ENCODE measurements around the gene SPRED2.

The SPRED2 gene

DNA sequence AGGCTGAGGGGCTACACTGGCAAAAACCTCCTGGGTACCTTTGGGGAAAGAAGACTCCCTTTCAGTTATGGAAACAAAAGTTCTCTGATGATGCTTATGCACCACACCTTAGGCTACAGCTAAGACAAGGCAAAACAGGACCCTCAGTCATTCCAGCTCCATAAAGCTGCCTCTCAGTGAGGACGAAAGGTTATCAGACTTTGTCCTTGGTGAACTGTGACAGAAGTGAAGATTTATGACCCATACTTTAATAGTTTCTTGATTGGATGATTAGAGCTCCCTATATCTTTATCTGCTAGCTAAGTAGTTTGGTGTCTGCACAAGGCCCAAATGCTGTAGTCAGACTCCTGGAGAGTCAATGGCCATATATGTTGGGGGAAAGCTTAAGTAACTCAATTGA is 40.6 kb upstream of the SPRED2 start:
- TF ChIP-seq ZFX (IDR thresholded peaks at IDR 0.05; ENCODE audit: borderline replicate concordance), result no peak
- TF ChIP-seq, protein P1, sequence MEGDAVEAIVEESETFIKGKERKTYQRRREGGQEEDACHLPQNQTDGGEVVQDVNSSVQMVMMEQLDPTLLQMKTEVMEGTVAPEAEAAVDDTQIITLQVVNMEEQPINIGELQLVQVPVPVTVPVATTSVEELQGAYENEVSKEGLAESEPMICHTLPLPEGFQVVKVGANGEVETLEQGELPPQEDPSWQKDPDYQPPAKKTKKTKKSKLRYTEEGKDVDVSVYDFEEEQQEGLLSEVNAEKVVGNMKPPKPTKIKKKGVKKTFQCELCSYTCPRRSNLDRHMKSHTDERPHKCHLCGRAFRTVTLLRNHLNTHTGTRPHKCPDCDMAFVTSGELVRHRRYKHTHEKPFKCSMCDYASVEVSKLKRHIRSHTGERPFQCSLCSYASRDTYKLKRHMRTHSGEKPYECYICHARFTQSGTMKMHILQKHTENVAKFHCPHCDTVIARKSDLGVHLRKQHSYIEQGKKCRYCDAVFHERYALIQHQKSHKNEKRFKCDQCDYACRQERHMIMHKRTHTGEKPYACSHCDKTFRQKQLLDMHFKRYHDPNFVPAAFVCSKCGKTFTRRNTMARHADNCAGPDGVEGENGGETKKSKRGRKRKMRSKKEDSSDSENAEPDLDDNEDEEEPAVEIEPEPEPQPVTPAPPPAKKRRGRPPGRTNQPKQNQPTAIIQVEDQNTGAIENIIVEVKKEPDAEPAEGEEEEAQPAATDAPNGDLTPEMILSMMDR (IDR thresholded peaks at IDR 0.05), result no peak
- no peak overlapping the region for H3K27ac ChIP-seq

DNA sequence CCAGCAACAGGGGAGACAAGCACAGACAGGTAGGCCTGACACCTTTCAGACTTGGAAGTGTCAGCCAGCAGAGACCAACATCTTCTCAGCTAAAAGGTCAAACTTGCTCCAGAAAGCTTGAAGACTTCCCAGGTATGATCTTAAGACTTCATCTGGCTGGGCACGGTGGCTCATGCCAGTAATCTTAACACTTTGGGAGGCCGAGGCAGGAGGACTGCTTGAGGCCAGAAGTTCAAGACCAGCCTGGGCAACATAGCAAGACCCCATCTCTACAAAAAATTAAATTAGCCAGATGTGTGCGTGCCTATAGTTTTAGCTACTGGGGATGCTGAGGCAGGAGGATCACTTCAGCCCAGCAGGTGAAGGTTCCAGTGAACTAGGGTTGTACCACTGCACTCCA is 39.0 kb upstream of the SPRED2 start:
- TF ChIP-seq ZFX (IDR thresholded peaks at IDR 0.05; ENCODE audit: borderline replicate concordance), result no peak
- H3K27ac ChIP-seq, result no peak overlapping the region

DNA sequence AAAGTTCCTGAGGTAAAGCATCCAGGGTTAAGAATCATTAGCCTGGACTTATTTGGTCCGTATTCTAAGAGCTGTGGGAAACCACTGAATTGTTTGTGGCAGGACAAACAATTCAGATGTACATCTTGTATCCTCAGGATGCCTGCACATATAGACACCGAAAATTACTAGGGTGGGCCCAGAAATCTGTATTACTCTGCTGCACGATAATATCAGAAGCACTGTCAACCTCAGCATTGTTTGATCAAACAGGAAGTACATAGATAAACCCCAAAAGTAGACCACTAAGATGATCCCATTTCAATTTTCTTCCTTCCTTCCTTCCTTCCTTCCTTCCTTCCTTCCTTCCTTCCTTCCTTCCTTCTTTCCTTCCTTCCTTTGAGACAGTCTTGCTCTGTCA is 34.2 kb upstream of the SPRED2 start:
- no peak overlapping the region for H3K27ac ChIP-seq
- TF ChIP-seq ZFX (IDR thresholded peaks at IDR 0.05; ENCODE audit: borderline replicate concordance), result no peak
- TF ChIP-seq, protein P1 (IDR thresholded peaks at IDR 0.05), result no peak

DNA sequence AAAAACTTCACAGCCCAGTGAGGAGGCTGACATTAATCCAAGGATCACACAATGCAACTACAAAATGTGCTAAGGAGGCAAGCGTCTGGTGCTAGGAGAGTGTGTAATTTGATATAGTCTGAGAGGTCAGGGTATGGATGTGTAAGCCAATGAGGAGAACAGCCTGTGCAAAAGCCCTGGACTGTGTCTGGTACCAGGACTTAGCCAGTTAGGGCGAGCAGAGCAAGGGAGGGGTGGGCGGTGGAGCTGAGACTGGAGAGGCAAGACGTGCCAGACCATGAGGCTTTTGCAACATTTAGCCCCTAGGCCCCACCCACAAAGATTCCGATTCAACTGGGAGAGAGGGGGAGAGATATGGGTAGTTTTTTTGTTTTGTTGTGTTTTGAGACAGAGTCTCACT is 33.5 kb upstream of the SPRED2 start:
- TF ChIP-seq, protein P1 (IDR thresholded peaks at IDR 0.05), result no peak
- TF ChIP-seq ZFX (IDR thresholded peaks at IDR 0.05; ENCODE audit: borderline replicate concordance), result no peak
- H3K27ac ChIP-seq, result no peak overlapping the region

DNA sequence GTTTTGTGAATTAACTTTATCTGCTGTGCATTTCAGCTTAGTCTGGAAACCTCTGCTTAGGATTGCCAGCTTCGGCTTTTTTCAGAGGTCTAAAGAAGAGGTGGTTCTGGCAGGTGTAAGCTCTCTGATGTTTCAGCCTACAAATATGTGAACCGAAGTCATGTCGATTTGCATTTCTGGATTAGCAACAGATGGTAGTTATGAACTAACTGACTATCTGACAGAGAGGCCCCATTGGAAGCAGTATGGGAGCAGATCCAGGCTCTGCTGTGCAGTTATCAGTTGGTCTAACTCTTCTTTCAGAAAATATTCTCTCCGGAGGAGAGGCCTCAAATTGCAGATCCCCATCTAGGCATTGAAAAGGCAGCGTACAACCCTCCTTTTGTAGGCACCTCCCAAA is 32.7 kb upstream of the SPRED2 start:
- H3K27ac ChIP-seq, result no peak overlapping the region
- TF ChIP-seq, protein P1 (IDR thresholded peaks at IDR 0.05), result no peak
- TF ChIP-seq ZFX (IDR thresholded peaks at IDR 0.05; ENCODE audit: borderline replicate concordance), result no peak

DNA sequence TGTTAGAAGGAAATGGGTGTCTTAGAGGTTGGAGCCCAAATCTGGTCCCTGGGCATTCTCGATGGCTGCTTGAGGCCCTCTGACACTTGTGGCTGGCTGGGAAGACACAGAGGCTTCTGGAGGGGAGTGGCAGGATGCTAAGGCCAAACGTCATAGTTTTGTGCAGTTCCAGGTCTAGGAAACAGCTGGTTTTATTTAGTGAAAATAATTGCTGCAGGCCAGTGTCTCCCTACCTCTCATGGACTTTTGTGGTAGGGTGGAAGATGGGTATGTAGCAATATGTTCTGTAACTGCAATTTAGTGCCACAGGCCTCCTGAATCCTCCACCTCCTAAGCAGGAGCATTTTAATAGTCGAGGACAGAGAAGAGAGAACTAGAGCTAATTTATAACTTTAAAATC is 32.2 kb upstream of the SPRED2 start:
- no peak overlapping the region for H3K27ac ChIP-seq
- TF ChIP-seq, protein P1 (IDR thresholded peaks at IDR 0.05), result no peak
- TF ChIP-seq ZFX (IDR thresholded peaks at IDR 0.05; ENCODE audit: borderline replicate concordance), result no peak

DNA sequence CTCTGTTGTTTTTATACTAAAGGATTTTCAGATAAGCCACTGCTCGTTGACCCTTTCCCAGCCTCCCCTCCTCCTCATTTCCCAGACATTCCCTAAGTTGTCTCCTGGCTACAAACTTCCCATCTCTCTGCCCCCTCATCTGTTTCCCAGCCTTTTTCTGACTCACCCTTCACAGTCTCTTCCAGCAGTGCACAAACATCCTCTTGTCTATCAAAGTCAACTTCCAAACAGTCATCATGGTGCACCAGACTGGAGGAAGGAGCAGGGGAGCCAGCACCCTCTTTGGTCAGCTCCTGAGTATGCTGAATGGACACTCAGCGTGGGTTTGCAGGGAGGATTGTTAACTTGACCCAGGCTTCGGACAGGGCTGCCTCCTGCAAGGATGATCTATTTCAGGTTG is 26.6 kb upstream of the SPRED2 start:
- no peak overlapping the region for H3K27ac ChIP-seq
- TF ChIP-seq, protein P1 (IDR thresholded peaks at IDR 0.05), result no peak
- no peak for TF ChIP-seq ZFX (IDR thresholded peaks at IDR 0.05; ENCODE audit: borderline replicate concordance)

DNA sequence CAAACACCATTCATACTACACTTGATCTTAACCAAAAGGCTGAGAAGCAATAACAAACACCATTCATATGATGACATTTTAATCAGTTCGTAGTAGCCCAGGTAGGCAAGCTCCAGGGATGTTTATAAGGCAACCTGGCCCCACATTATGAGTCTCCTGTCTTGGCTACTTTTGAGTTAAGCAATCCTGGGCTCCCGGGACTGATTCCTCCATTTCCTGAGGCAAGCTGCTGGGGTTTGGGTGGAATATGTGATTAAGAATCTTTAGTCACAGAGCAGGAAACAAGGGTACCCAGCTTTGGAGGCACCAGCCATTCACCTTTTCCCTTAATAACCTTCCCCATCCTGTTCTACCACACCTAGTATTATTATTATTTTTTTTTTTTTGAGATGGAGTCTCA is 24.5 kb upstream of the SPRED2 start:
- no peak for TF ChIP-seq ZFX (IDR thresholded peaks at IDR 0.05; ENCODE audit: borderline replicate concordance)
- TF ChIP-seq, protein P1 (IDR thresholded peaks at IDR 0.05), result no peak
- no peak overlapping the region for H3K27ac ChIP-seq

Data from 22Rv1 (cell line).